ENCODE measurements around the gene GPR141. TPM values are rescaled to one million over a fixed set of nuclear protein-coding genes. Genes with fewer than 3 reads are reported as not detected.

The GPR141 gene
- total RNA-seq, 4 donors from 2014 or later: 0.80 to 2.0 TPM; not detected in 2

GRCh38 chr7:37684927-37685326, 1.4 kb downstream of the GPR141 start:
- Histone ChIP-seq H3K36me3 (no peaks in the 10 kb centered on the region), H3K27me3 (no peaks in the 10 kb centered on the region), H3K4me1 (no peaks in the 10 kb centered on the region), H3K27ac (no peak overlapping the region), H3K4me3 (no peak overlapping the region), H3K9me3 (no peaks in the 10 kb centered on the region)
- TF ChIP-seq POLR2AphosphoS5 (IDR thresholded peaks at IDR 0.05) (no peak), CTCF (IDR thresholded peaks at IDR 0.05) (no peak), EP300 (IDR thresholded peaks at IDR 0.05) (no peak), POLR2A (IDR thresholded peaks at IDR 0.05) (no peak)
- no peak for DNase-seq (ENCODE audit: low spot score in 2 of 2)
- WGBS: 34% methylated on average over 1 of the region's 1 CpG

DNA sequence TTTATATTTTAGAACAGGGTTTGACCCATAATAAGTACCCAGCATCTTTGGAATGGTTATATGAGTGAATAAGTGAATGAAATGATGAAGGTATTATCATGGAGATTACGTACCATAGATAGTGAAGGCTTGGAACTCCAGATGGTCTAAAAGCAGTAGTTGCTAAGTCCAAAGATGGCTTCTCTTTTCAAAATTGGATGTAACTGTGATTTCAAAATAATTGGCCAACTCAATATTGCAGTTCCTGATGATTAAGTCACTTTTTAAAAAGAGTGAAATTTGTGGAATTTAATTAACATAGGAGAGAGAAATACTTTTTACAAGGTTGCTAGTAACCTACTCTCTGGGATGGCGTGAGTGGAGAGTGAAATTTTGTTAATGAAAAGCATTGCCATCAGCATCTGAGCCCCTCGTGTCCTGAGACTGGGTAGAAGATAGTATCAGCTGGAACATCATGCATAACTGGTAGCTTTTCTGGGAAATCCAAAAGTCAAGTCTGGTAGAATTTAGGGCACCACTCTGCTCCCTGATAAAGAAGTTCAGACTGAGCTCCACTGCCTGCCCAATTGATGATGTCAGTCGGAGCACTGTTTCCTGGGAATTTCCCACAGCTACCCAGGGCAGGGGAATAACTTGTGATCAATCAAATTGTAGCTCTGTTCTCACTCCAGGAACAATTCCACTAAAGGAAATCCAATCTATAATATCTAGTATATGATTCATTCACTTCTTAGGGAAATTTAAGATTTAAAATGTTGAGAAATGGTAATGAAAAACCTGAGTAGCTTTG, 3.2 kb downstream of the GPR141 start:
- TF ChIP-seq CTCF (IDR thresholded peaks at IDR 0.05) (no peak), EP300 (IDR thresholded peaks at IDR 0.05) (no peak), POLR2A (IDR thresholded peaks at IDR 0.05) (no peak)
- Histone ChIP-seq H3K36me3 (no peaks in the 10 kb centered on the region), H3K27ac (no peak overlapping the region), H3K27me3 (no peaks in the 10 kb centered on the region), H3K4me1 (no peaks in the 10 kb centered on the region), H3K9me3 (no peaks in the 10 kb centered on the region), H3K4me3 (no peak overlapping the region)
- no peak for DNase-seq (ENCODE audit: low spot score in 2 of 2)
- 68% methylated on average over 4 of the region's 4 CpGs for WGBS

- no peak for DNase-seq (ENCODE audit: low spot score in 2 of 2)
- Histone ChIP-seq H3K27ac (no peak overlapping the region), H3K36me3 (no peaks in the 10 kb centered on the region), H3K9me3 (no peaks in the 10 kb centered on the region), H3K4me3 (no peak overlapping the region), H3K4me1 (no peaks in the 10 kb centered on the region), H3K27me3 (no peaks in the 10 kb centered on the region)
- 78% methylated on average over 11 of the region's 11 CpGs for WGBS
- TF ChIP-seq POLR2A (IDR thresholded peaks at IDR 0.05): no peak
- TF ChIP-seq CTCF (IDR thresholded peaks at IDR 0.05): no peak
- TF ChIP-seq EP300 (IDR thresholded peaks at IDR 0.05): no peak
- no peak for TF ChIP-seq POLR2AphosphoS5 (IDR thresholded peaks at IDR 0.05)
Observed at GRCh38 chr7:37690206-37690605, 6.6 kb downstream of the GPR141 start.

GRCh38 chr7:37694208-37695094, 10.9 kb downstream of the GPR141 start:
- H3K36me3 ChIP-seq: no peaks in the 10 kb centered on the region
- no peaks in the 10 kb centered on the region for H3K27me3 ChIP-seq
- DNase-seq (ENCODE audit: low spot score in 2 of 2): no peak
- TF ChIP-seq POLR2A (IDR thresholded peaks at IDR 0.05): no peak
- no peak for TF ChIP-seq CTCF (IDR thresholded peaks at IDR 0.05)
- TF ChIP-seq EP300 (IDR thresholded peaks at IDR 0.05): no peak
- peak in 1 of 3 donors; percentile 12 for TF ChIP-seq POLR2AphosphoS5 (IDR thresholded peaks at IDR 0.05)
- no peaks in the 10 kb centered on the region for H3K4me1 ChIP-seq
- H3K9me3 ChIP-seq: no peaks in the 10 kb centered on the region
- no peak overlapping the region for H3K4me3 ChIP-seq
- H3K27ac ChIP-seq: no peak overlapping the region
- WGBS: 41% methylated on average over 4 of the region's 4 CpGs

- Histone ChIP-seq H3K27ac (no peak overlapping the region), H3K27me3 (no peaks in the 10 kb centered on the region), H3K9me3 (no peaks in the 10 kb centered on the region), H3K4me1 (no peaks in the 10 kb centered on the region), H3K4me3 (no peak overlapping the region), H3K36me3 (no peaks in the 10 kb centered on the region)
- DNase-seq (ENCODE audit: low spot score in 2 of 2): no peak
- no peak for TF ChIP-seq CTCF (IDR thresholded peaks at IDR 0.05)
- TF ChIP-seq POLR2AphosphoS5 (IDR thresholded peaks at IDR 0.05): no peak
- TF ChIP-seq POLR2A (IDR thresholded peaks at IDR 0.05): no peak
- TF ChIP-seq EP300 (IDR thresholded peaks at IDR 0.05): no peak
- 81% methylated on average over 4 of the region's 4 CpGs for WGBS
Observed at GRCh38 chr7:37698276-37698675, 14.7 kb downstream of the GPR141 start.

Data from suprapubic skin (tissue), 4 donors.